Measurements from ENCODE around the gene NUP188.
"Not testable (repeated sequence)": the region's sequence is repeated elsewhere in the genome, so short reads cannot be mapped to it uniquely, and the experiment has no call there.

The NUP188 gene

DNA sequence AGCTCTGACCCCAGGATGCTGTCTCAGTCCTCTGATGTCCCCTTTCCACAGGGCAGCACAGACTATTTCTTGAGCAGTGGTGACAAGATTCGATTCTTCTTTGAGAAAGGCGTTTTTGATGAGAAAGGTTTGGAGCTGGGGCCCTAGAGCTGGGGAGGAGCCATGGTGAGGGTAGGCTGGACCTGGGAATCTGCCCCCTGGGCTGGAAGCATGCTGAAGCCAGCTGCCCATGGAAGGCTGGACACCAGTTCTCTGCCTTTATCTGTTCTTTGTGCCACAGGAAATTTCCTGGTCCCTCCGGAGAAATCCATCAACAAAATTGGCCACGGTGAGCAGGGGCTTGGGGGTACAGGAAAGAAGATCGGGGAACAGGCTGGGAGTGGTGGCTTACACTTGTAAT is 13.8 kb upstream of the NUP188 start:
- no peak for DNase-seq (ENCODE audit: low read depth)
- no peak overlapping the region for H3K4me3 ChIP-seq (ENCODE audit: low read depth, low read length)
- no peak for TF ChIP-seq CTCF (IDR thresholded peaks at IDR 0.05; ENCODE audit: control insufficient read depth, extremely low read depth, insufficient read depth)

DNA sequence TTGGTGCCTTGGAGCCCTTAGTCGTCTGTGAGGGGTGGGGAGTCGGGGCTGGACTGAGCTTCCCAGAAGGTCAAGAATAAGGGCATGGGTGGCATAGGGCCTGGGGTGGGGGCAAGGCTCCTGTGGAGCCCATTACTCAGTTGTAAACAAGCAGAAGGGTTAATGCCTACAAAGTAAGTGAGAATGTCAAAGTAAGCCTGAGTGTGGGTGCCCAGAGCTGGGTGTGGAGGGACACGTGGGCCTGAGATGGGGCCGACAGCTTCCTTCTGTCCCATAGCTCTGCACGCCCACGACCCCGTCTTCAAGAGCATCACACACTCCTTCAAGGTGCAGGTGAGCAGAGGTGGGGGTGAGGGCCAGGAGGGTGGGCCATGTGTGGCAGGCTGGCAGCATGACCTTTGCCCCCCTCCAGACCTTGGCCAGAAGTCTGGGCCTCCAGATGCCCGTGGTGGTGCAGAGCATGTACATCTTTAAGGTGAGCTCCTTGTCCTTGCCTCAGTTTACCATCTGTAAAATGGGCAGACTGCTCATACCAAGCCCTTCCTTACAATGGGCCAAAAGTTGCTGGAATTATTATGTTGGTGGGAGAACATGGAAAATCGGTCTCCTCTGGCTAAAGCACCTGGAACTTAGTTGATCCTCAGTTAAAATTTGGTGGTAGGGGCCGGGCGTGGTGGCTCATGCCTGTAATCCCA is 11.2 kb upstream of the NUP188 start:
- TF ChIP-seq CTCF (IDR thresholded peaks at IDR 0.05; ENCODE audit: control insufficient read depth, extremely low read depth, insufficient read depth): no peak
- no peak for DNase-seq (ENCODE audit: low read depth)

DNA sequence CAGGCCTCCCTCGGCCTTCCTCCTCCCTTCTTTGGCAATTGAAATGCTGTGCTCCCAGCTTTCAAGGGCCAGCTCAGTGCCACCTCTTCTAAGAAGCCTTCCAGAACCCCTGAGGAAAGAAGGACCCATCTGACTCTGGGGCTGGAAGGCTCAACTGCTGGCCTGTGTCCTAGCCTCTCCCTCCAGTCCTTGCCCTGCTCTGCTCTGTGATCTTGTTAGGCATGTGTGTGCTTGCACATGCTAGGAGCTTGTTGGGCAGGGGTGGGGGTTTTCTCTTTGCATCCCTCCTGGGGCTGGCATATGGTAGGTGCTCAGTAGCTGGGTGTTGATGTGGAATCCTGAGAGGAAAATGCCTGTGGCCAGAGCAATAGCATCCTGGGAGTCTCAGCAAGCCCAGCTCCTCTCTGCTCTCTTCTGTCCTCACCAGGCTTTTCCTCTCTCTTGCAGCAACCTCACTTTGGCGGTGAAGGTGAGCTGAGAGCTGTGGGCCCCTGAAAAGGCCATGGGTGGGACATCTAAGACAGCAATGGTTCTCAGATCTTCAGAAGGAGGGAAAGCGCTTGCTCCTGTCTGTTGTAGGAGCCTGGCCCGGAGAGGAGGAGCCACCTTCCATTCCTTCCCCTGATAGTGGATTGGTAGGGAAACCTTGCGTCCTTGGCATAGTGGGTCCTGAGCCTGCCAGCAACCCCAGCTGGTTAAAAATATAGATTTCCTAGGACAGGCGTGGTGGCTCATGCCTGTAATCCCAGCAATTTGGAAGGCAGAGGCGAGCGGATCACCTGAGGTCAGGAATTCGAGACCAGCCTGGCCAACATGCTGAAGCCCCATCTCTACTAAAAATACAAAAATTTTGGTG is 10.0 kb upstream of the NUP188 start:
- H3K4me3 ChIP-seq (ENCODE audit: low read depth, low read length): no peak overlapping the region
- no peak for DNase-seq (ENCODE audit: low read depth)
- no peak for TF ChIP-seq CTCF (IDR thresholded peaks at IDR 0.05; ENCODE audit: control insufficient read depth, extremely low read depth, insufficient read depth)

More for the DNA sequence above, 11.2 kb upstream of the NUP188 start:
- no peak overlapping the region for H3K4me3 ChIP-seq (ENCODE audit: low read depth, low read length)

DNA sequence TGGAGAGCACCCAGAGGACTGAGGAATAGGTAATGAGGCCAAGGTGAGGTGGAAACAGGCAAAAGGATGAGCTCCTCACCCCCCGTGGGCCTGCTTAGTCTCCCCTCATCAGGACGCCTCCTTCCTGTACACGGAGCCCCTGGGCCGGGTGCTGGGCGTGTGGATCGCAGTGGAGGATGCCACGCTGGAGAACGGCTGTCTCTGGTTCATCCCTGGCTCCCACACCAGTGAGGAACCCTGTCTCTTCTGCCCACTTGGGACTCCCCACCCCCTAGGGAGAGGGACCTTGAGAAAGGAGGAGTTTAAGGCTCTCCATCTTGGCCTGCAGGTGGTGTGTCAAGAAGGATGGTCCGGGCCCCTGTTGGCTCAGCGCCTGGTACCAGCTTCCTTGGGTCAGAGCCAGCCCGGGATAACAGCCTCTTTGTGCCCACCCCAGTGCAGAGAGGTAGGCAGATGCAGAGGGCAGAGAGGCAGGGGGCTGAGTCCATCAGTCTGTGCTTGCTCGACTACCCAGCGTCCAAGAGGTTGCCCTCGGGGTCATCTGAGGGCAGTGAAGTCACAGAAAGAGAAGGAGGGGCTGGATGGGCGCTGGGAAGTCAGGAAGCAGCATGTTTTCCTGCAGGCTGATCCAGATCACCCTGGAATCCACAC is 7.1 kb upstream of the NUP188 start:
- DNase-seq (ENCODE audit: low read depth): no peak
- TF ChIP-seq CTCF (IDR thresholded peaks at IDR 0.05; ENCODE audit: control insufficient read depth, extremely low read depth, insufficient read depth): no peak
- no peak overlapping the region for H3K4me3 ChIP-seq (ENCODE audit: low read depth, low read length)

GRCh38 chr9:128940946-128941755 is 6.3 kb upstream of the NUP188 start:
- TF ChIP-seq CTCF (IDR thresholded peaks at IDR 0.05; ENCODE audit: control insufficient read depth, extremely low read depth, insufficient read depth): no peak
- DNase-seq (ENCODE audit: low read depth): no peak
- no peak overlapping the region for H3K4me3 ChIP-seq (ENCODE audit: low read depth, low read length)

DNA sequence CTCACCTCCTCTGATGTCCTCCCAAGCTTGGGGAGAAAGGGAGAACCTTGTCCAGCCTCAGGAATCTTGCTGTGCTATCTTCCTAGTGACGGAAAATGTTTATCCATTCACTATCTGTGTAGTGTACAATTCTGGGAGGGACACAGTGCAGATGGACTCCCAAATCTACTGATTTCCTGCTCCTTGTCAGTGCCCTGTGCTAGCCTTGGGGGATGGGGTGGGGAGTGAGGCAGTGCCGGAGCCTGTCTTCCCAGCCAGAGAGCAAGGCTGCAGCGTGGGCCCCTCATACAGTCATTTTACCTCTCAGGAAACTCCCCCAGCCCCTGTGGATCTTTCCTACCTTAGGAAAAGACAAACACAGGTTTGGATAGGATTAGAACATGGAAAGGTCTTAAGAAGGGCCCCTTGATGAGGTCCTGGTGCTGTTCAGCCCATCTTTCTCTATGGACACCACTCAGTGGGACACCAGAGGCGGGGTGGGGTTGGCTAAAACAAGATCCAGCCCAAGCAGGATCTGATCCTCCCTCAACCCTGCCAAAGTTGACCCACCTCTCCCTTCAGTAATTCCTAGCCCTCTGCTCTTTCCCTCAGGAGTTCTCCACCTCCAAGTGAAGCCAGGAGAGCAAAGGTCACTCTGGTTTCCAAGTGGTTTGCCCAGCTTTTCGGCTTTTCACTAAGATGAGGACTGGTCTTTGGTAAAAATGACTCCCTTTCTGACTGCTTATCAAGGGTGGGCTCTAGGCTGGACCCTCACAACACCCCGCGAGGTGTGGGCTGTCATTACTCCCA is 3.5 kb upstream of the NUP188 start:
- no peak for TF ChIP-seq CTCF (IDR thresholded peaks at IDR 0.05; ENCODE audit: control insufficient read depth, extremely low read depth, insufficient read depth)
- H3K4me3 ChIP-seq (ENCODE audit: low read depth, low read length): no peak overlapping the region
- no peak for DNase-seq (ENCODE audit: low read depth)

DNA sequence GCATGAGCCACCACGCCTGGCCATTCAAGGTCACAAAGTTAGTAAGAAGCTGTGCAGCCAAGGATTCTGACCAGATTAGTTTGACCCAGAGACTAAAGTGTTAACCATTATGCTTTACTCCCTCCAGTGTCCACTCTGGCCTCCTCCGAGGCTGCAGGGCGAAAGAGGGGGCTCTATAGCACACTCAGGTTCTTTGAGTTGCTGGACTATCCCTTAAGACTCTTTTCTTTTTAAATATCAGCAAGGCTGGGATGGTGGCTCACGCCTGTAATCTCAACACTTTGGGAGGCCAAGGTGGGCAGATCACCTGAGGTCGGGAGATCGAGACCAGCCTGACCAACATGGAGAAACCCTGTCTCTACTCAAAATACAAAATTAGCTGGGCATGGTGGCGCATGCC is 2.5 kb upstream of the NUP188 start:
- H3K4me3 ChIP-seq (ENCODE audit: low read depth, low read length); DNase-seq (ENCODE audit: low read depth): not testable (repeated sequence)
